ENCODE results near the gene ARHGEF28.

DNA sequence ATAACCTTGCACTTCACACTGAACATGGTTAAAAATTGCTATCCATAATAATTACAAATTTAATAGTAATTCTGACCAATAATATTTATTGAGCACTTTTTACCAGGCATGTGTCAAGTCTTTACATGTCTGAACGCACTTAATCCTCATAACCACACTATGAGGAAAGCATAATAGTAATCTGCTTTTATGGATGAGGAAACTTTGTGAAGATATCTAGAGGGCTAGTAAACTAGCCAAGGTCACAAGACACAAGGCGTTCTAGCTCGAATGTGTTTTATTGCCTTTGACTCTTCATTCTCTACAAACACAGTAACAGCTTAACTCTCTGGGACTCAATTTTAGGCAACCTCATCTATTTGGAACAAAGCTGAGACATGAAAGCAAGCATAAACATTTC lies 205.1 kb downstream of the ARHGEF28 start:
- TF ChIP-seq, protein P1, sequence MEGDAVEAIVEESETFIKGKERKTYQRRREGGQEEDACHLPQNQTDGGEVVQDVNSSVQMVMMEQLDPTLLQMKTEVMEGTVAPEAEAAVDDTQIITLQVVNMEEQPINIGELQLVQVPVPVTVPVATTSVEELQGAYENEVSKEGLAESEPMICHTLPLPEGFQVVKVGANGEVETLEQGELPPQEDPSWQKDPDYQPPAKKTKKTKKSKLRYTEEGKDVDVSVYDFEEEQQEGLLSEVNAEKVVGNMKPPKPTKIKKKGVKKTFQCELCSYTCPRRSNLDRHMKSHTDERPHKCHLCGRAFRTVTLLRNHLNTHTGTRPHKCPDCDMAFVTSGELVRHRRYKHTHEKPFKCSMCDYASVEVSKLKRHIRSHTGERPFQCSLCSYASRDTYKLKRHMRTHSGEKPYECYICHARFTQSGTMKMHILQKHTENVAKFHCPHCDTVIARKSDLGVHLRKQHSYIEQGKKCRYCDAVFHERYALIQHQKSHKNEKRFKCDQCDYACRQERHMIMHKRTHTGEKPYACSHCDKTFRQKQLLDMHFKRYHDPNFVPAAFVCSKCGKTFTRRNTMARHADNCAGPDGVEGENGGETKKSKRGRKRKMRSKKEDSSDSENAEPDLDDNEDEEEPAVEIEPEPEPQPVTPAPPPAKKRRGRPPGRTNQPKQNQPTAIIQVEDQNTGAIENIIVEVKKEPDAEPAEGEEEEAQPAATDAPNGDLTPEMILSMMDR (IDR thresholded peaks at IDR 0.05): no peak
- no peak for TF ChIP-seq POLR2AphosphoS5 (IDR thresholded peaks at IDR 0.05)
- TF ChIP-seq POLR2A (IDR thresholded peaks at IDR 0.05): no peak
